IPS-18c (cell line): Measurements from ENCODE around the gene ARTN.

Experiments used
- H3K4me3 ChIP-seq: 2 replicates; pipeline ENCODE4 v1.7.0; 2013; ENCODE audit warnings: low read depth, mild to moderate bottlenecking, low read length, moderate library complexity; ENCODE audit not compliant: insufficient read depth
- H3K9me3 ChIP-seq: one replicate; pipeline ENCODE4 v1.6.1; 2013; ENCODE audit warnings: mild to moderate bottlenecking, low read length, moderate library complexity; ENCODE audit not compliant: control insufficient read depth, insufficient read depth

Gene ARTN

GRCh38 chr1:43938892-43939587 is 5.4 kb downstream of the ARTN start:
- H3K4me3 ChIP-seq = 0 out of 2 replicates have a peak overlapping the region, but pooled peaks have one; percentile 20

GRCh38 chr1:43942411-43942810 is 8.8 kb downstream of the ARTN start:
- Histone ChIP-seq H3K4me3 (no peak overlapping the region), H3K9me3 (peaks cover 2% of the 10 kb centered on the region)

More at GRCh38 chr1:43938892-43939587, 5.4 kb downstream of the ARTN start:
- H3K9me3 ChIP-seq = no peaks in the 10 kb centered on the region

- Histone ChIP-seq H3K9me3 (peaks cover 2% of the 10 kb centered on the region), H3K4me3 (no peak overlapping the region)
Measured at GRCh38 chr1:43944860-43945259, 11.3 kb downstream of the ARTN start.

DNA sequence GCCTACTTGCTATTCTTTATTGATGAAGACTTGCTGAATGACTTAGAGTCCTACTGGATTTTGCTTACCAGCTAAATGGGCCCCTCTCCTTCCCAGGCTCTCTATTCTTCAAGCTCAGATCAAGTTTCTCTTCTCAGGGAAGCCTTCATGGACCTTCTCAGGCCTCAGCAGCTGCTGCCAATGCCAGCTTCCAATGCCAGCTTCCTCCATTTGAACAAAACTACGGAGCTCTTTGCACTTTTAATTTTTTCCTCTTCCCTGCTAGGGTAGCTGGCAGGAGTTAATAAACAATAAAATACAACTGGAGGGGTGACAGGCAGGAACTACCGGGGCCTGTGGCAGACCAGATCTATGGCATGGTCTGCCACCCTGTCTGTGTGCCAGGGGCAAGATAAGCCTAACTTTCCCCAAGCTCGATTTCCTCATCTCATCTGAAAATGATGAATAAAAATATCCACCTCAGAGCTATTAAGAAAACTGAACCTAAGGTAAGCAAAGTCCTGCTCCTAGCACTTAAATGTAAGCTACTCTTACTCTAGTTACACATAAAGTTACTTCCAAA is 12.2 kb downstream of the ARTN start:
- Histone ChIP-seq H3K4me3 (peak overlapping the region; percentile 78; the same call in 1 of the 2 replicates), H3K9me3 (peaks cover 2% of the 10 kb centered on the region)

DNA sequence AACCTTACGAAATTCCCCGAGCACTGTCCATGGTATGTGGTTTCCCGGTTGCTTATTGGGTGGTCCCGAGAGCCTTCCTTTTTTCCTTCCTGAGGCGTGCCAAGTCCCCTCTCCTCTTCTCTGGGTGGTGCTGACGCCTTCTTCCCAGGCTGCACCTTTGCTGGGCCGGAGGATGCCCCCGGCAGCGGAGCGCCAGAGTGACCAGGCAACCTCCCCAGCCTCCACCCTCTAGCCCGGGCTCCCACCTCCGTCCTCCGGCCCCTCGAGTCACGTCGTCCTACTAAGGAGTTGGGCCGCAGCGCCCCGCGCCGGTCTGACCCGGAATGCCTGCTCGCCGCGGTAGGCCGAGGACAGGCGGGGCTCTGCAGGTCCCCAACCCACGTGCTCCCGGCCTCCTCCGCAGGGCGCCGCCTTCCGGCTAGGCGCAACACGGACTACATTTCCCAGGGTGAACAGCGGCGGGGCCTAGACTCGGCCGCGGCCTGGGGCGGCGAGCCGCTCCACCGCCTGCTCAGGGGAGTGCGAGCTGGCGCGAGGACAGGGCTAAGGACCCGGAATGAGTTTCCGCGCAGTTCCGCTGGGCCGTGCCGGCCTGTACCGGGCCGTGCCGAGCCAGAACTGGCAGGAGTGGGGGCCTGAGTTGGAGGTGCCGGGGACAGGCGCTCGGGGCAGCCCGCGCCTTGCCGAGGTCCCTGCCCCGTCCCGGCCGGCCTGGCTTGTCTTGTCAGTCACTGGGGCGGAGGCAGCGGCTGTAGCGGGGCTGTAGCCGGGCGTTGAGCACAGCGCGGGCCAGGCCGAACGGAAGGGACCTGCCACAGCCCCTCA is 12.8 kb downstream of the ARTN start, which contains the start of gene IPO13:
TSS of gene IPO13 (plus strand) at position 715 of the 825 bp plus-strand sequence. CDS start 651 bp downstream, outside the sequence.
- peaks cover 2% of the 10 kb centered on the region for H3K9me3 ChIP-seq
- H3K4me3 ChIP-seq = peak within 1 kb of the TSS; percentile 78

GRCh38 chr1:43947061-43947873 is 13.7 kb downstream of the ARTN start:
- H3K9me3 ChIP-seq = peaks cover 2% of the 10 kb centered on the region
- peak overlapping the region; percentile 78 for H3K4me3 ChIP-seq

DNA sequence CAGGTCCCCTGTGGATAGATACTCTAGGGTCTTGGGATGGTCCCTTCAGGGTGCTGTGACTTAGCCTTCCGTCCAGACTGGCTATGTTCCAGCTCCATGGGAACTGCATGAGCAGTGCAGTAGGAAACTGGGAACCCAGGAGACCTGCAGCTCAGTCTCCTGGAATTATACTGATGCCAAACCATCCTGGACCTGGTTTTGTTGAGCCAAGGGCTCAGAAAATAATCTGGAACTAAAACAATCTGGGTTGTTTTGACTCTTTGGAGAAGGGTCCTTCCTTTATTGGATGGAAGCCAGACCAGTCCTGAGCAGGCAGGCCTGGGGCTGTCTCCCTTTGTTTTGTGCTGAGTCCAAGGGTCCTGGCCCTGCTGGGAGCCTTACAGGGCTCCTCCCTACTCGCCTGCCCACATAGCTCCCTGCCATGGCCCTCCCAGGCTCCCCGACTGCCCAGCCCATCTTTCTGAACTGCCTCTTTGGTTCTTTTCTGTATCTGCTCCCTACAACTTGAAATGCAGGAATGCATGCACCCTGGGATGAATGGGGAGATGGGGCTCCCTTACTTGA is 14.4 kb downstream of the ARTN start:
- H3K4me3 ChIP-seq = peak overlapping the region; percentile 78
- peaks cover 2% of the 10 kb centered on the region for H3K9me3 ChIP-seq

DNA sequence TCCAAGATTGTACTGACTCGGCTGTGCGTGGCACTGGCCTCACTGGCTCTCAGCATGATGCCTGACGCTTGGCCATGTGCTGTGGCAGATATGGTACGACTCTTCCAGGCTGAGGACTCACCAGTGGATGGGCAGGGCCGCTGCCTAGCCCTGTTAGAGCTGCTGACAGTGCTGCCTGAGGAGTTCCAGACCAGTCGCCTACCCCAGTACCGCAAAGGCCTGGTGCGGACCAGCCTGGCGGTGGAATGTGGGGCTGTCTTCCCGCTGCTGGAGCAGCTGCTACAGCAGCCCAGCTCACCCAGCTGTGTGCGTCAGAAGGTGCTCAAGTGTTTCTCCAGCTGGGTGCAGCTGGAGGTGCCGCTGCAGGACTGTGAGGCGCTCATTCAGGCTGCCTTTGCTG is 16.1 kb downstream of the ARTN start:
- H3K9me3 ChIP-seq = peaks cover 2% of the 10 kb centered on the region
- H3K4me3 ChIP-seq = no peak overlapping the region

GRCh38 chr1:43951021-43951985 is 17.7 kb downstream of the ARTN start:
- H3K9me3 ChIP-seq = no peaks in the 10 kb centered on the region

GRCh38 chr1:43952731-43953346 is 19.2 kb downstream of the ARTN start:
- no peak overlapping the region for H3K4me3 ChIP-seq

More at GRCh38 chr1:43951021-43951985, 17.7 kb downstream of the ARTN start:
- H3K4me3 ChIP-seq = no peak overlapping the region

GRCh38 chr1:43953361-43953760 is 19.8 kb downstream of the ARTN start:
- H3K4me3 ChIP-seq = no peak overlapping the region
- H3K9me3 ChIP-seq = no peaks in the 10 kb centered on the region

More at GRCh38 chr1:43952731-43953346, 19.2 kb downstream of the ARTN start:
- no peaks in the 10 kb centered on the region for H3K9me3 ChIP-seq

GRCh38 chr1:43954036-43954435 is 20.4 kb downstream of the ARTN start:
- Histone ChIP-seq H3K4me3 (no peak overlapping the region), H3K9me3 (no peaks in the 10 kb centered on the region)

DNA sequence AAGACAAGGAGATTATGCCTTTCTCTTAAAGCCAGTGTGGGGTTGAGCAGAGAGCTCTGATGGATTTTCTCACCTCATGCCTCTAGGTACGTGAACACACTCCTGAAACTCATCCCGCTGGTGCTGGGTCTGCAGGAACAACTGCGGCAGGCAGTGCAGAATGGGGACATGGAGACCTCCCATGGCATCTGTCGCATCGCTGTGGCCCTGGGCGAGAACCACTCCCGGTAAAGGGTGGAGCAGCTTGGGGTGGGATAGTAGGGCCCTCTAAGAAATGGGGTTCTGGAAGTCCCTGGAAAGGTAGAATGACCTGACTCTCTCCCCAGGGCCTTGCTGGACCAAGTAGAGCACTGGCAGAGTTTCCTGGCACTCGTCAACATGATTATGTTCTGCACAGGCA is 22.6 kb downstream of the ARTN start:
- no peaks in the 10 kb centered on the region for H3K9me3 ChIP-seq

DNA sequence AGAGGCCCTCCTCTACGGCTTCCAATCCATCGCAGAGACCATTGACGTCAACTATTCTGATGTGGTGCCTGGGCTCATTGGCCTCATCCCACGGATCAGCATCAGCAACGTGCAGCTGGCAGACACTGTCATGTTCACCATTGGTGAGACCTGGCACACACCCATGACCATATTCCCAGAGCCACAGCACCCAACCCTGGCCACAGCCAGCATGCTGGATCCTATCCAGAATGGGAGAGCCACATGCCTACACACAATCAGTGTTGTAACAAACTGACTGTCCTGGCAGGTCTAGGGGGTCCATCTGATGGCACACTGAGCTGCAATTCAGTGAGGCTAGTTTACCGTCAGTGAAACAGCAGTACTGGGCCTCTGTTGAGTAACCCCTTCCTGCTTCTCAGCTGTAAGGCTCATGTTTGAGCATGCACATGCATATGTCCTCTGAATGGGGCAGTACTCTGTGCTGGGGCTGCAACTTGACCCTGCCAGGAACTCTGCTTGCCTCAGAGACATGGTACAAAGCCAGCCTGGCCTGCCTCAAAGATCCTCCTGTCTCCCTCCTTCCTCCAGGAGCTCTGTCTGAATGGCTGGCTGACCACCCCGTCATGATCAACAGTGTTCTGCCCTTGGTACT is 23.9 kb downstream of the ARTN start:
- no peaks in the 10 kb centered on the region for H3K9me3 ChIP-seq
- no peak overlapping the region for H3K4me3 ChIP-seq

More for the DNA sequence above, 22.6 kb downstream of the ARTN start:
- H3K4me3 ChIP-seq = no peak overlapping the region
